COLO668 (cell line): ENCODE measurements around the gene SLCO1B1.
"Not testable (repeated sequence)": the region's sequence is repeated elsewhere in the genome, so short reads cannot be mapped to it uniquely, and the experiment has no call there.

Experiments used
- DNase-seq: peaks from one replicate; lab custom pipeline; 2025; ENCODE audit not compliant: unreplicated experiment; lab: John Stamatoyannopoulos, UW

Gene SLCO1B1

DNA sequence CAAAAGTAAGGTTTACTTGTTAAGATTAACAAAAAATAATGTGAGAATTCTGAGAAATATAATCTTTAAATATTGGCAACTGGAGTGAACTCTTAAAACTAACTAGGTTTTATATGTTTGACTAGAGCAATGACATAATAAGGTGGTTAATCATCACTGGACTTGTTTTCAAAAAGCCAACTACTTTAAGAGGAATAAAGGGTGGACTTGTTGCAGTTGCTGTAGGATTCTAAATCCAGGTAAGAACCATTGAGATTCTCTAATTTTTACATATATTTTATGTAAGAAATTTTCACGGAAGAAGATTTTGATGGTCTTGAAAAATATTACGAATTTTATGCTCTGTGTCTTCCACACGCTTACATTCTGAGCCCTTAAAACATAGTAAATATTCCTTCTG lies at the start of gene SLCO1B1:
Gene SLCO1B1 (plus strand): TSS at position 197 of the 400 bp plus-strand sequence. CDS start 10,381 bp downstream, outside the sequence.
- DNase-seq, result no peak

GRCh38 chr12:21084753-21085152 lies 46.2 kb upstream of the SLCO1B1 start:
- DNase-seq, result not testable (repeated sequence)

- no peak for DNase-seq
Measured at GRCh38 chr12:21111732-21112131, 19.3 kb upstream of the SLCO1B1 start.

DNA sequence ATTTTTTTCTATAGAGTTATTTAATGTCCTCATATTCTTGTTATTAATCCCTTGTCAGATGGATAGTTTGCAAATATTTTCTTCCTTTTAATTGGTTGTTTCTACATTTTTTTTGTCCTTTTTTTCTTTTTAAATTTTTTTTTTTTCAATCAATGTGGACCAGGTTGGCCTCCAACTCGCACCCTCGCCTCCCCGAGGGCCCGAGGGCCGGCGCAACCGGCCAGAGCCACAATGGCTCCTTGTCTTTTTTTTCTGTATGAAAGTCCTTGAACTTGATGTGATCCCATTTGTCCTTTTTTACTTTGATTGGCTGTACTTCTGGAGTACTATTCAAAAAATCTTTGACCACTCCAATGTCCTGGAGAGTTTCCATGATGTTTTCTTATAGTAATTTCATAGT lies 17.7 kb upstream of the SLCO1B1 start:
- no peak for DNase-seq

DNA sequence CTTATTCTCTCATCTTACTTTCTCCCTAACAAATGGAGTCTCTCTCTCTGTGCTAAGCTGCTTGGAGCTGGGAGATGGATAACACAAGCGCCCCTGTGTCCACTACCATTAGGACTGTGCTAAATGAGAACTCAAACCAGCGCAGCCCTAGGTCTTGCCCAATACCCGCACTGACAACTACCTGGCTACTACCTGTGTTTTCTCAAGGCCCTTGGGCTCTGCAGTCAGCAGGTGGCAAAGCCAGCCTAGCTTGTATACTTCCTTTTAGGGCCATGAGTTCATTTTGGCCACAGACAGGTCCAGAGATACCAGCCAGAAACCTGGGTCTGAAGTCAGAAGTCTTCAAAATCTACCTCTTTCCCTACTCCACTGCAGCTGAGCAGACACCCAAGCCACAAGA lies 13.0 kb upstream of the SLCO1B1 start:
- no peak for DNase-seq

- no peak for DNase-seq
Measured at GRCh38 chr12:21118760-21119159, 12.2 kb upstream of the SLCO1B1 start.

- no peak for DNase-seq
Measured at GRCh38 chr12:21129351-21129750, 1.6 kb upstream of the SLCO1B1 start.

DNA sequence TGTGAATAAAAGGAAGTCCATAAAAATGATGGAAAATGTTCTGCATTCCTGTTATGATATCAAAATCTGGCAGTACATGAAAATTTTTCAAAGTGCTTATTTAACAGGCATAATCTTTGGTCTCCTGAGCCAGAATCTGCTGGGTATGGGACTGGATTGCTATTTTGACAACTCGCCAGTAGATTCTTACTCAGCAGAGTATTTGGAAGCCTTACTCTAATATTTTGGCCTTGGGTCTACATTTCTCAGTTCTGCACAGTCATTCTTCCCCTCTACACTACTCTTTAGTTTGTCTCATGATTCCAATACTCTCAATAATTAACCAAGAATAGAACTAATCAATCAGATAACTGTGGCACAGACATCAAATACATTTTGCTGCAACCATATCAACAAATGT lies 1.1 kb upstream of the SLCO1B1 start:
- no peak for DNase-seq

DNA sequence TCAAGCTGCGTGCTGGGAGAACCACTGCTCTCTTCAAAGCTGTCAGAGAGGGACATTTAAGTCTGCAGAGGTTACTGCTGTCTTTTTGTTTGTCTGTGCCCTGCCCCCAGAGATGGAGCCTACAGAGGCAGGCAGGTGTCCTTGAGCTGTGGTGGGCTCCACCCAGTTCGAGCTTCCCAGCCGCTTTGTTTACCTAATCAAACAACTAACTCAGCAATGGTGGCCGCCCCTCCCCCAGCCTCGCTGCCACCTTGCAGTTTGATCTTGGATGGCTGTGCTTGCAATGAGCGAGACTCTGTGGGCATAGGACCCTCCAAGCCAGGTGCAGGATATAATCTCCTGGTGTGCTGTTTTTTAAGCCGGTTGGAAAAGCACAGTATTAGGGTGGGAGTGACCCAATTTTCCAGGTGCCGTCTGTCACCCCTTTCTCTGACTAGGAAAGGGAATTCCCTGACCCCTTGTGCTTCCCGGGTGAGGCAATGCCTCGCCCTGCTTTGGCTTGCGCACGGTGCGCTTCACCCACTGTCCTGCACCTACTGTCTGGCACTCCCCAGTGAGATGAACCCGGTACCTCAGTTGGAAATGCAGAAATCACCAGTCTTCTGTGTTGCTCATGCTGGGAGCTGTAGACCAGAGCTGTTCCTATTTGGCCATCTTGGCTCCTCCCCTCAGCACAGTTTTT lies 6.5 kb downstream of the SLCO1B1 start:
- peak; percentile 21 for DNase-seq

GRCh38 chr12:21138016-21138415 lies 7.0 kb downstream of the SLCO1B1 start:
- no peak for DNase-seq

GRCh38 chr12:21144309-21144708 lies 13.3 kb downstream of the SLCO1B1 start:
- no peak for DNase-seq

GRCh38 chr12:21149861-21150260 lies 18.9 kb downstream of the SLCO1B1 start:
- not testable (repeated sequence) for DNase-seq

- no peak for DNase-seq
Measured at GRCh38 chr12:21151184-21151583, 20.2 kb downstream of the SLCO1B1 start.

GRCh38 chr12:21155522-21156351 lies 24.7 kb downstream of the SLCO1B1 start:
- DNase-seq, result no peak

DNA sequence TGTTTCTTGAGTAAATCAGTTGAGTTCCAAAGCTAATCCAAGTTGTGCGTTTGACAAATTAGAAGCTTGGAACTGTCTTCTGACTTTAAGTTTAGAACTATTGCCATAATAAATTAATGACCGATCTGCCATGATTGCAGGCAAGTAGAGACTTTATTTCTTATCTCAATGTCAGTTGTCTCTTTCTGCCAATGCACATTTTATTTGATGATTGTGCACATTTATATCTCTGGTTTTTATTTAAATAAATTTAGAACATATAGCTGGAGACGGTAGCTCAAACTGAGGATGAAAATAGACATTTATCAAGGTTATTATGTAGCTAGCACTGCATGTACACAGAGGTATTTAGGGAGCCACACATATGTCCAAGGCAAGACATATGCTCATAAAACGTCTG lies 34.1 kb downstream of the SLCO1B1 start:
- DNase-seq, result no peak

DNA sequence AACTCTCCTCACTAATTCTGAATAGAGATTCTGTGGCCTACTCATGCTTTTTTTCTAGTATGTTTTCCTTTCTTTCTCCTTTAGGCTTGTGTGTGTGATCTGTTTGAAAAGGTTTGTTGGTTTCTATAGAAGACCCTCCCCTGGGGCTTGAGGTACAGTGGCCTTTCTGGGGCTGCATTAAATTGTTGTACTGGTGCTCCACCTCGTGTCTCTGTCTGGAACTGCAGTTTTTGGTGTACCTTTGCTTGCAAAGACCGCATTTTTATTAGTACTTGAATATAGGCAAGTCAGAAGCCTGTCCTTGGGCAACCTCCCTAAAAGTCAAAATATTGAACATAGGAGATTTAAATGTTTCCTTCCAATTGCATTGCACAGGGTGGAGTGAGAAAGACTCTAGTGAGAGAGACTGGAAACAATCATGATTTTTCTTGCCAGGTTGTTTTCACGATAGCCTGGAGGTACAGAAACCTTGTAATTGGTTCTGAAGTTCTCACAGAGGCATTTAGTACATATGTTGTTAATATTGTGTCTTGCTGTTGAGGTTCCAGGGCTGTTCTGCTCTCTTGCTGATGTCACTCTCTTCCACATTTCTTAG lies 39.0 kb downstream of the SLCO1B1 start:
- peak; percentile 17 for DNase-seq

GRCh38 chr12:21172079-21172478 lies 41.1 kb downstream of the SLCO1B1 start:
- DNase-seq, result no peak

DNA sequence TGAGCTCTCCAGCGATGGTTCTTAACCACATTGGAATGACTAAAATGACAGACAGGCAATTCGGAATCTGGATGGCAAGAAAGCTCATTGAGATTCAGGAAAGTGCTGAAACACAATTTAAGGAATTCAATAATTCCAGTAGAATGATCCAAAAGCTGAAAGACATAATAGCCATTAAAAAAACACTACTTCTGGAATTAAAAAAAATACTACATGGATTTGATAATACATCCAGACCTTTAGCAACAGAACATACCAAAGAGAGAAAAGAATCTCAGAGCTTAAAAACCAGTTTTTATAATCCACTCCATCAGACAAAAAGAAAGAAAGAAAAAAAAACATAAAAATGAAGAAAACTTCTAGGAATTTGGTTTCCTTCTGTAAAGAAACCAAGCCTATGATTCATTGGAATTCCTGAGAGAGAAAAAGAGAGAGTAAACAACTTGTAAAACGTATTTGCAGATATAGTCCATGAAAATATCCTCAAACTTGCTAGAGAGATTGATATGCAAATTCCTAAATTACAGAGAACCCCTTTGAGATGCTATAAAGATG lies 52.8 kb downstream of the SLCO1B1 start:
- DNase-seq, result no peak

DNA sequence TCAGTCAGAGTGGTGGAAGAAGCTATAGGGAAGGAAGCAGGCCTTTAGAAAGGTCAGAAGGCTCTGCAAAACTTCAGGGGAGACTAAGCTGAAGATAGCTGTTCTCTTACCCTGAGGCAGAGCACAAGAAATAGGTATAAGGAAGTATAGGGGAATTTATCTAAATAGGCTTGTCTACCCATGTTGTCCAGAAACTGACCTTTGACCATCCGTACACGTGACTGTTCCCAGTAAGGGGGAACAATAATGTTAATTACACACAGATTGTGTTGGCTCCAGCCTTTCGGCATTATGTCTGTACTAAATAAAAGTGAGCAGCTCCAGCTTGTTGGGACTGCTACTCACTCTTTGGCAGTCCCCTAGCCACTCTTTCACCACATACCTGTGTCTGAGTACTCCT lies 59.0 kb downstream of the SLCO1B1 start:
- DNase-seq, result no peak

GRCh38 chr12:21214433-21214832 lies 83.4 kb downstream of the SLCO1B1 start:
- DNase-seq, result not testable (repeated sequence)

- DNase-seq, result no peak
Measured at GRCh38 chr12:21219206-21219605, 88.2 kb downstream of the SLCO1B1 start.

DNA sequence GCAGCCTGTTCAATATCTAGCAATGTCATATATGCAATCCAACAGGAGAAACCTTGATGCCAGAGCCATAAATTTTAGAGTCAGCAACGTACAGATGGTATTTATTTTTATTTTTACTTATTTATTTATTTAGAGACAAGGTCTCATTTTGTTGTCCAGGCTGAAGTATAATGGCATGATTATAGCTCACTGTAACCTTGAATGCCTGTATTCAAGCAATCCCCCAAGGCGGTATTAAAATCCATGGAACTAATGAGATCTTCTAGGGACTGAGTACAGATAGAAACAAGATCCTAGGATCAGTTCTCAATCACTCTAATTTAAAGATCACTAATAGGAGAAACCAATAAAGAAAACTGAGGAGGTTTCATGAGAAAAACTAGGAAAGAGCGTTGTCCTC lies 89.3 kb downstream of the SLCO1B1 start:
- DNase-seq, result no peak
